GM13977 (cell line): Measurements from ENCODE around the gene OR10AD1.

Source experiments
- DNase-seq: peaks from one replicate; pipeline ENCODE4 v3.0.0; 2012; ENCODE audit warnings: low spot score
- in situ Hi-C: fragments of 300-500 bp; cut with MboI; formaldehyde crosslinking; loops from one replicate; pipeline ENCODE4 v1.12.0; 2022; ENCODE audit warnings: low sequenced_read_pairs, low pct_unique_long_range_greater_than_20kb, mixed read lengths, inconsistent platforms; ENCODE audit not compliant: unreplicated experiment
- TF ChIP-seq, protein P1 (sequence below): IDR thresholded peaks from 2 replicates; pipeline ENCODE4 v1.5.1; 2012; ENCODE audit warnings: mild to moderate bottlenecking, control low read depth; ENCODE audit not compliant: insufficient read depth; ENCODE audit errors: extremely low read depth, missing control alignments

OR10AD1 gene

DNA sequence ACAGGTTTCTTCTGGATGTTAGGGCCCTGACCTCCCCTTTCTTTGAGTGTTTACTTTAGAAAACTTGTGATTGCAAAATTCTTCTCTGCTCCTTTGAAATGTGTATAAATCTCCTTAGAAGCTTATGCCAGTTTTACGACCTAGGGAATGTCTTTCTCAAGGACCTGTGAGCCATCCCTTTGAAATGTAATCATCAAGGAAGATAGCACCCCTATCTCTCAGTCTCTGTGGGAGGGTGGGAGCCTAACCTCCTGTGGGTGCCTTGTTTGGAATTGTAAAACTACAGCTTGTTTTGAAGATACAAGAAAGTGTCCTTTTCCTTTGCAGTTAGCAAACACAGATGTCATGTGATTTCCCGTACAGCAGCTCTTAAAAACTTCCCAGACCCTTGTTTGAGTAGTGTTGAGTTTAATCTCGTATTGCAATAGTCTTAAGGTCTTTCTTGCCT, 3.3 kb downstream of the OR10AD1 start:
- DNase-seq: no peak
- TF ChIP-seq, protein P1, sequence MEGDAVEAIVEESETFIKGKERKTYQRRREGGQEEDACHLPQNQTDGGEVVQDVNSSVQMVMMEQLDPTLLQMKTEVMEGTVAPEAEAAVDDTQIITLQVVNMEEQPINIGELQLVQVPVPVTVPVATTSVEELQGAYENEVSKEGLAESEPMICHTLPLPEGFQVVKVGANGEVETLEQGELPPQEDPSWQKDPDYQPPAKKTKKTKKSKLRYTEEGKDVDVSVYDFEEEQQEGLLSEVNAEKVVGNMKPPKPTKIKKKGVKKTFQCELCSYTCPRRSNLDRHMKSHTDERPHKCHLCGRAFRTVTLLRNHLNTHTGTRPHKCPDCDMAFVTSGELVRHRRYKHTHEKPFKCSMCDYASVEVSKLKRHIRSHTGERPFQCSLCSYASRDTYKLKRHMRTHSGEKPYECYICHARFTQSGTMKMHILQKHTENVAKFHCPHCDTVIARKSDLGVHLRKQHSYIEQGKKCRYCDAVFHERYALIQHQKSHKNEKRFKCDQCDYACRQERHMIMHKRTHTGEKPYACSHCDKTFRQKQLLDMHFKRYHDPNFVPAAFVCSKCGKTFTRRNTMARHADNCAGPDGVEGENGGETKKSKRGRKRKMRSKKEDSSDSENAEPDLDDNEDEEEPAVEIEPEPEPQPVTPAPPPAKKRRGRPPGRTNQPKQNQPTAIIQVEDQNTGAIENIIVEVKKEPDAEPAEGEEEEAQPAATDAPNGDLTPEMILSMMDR: no peak
- in situ Hi-C loops: loop anchor here (25.0 kb wide), 1 partner anchor 413 kb away; no protein-coding TSS in a partner anchor

DNA sequence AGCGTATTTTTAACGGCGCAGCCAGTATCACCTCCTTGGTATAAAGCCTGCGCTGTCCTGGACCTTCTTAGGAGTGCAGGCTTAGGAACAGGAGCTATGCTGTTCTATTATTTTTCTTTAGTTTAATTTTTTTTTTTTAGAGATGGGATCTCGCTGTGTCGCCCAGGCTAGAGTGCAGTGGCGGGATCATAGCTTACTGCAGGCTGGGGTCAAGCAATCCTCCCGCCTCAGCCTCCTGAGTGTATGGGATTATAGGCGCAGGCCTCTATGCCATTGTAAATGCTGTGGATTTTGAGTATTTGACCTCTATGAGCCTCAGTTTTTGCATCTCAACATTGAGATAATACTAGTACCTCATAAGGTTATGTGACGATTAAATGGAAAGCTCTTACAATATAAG, 4.1 kb downstream of the OR10AD1 start:
- TF ChIP-seq, protein P1: no peak
- in situ Hi-C loops: loop anchor here (25.0 kb wide), 1 partner anchor 413 kb away; no protein-coding TSS in a partner anchor

DNA sequence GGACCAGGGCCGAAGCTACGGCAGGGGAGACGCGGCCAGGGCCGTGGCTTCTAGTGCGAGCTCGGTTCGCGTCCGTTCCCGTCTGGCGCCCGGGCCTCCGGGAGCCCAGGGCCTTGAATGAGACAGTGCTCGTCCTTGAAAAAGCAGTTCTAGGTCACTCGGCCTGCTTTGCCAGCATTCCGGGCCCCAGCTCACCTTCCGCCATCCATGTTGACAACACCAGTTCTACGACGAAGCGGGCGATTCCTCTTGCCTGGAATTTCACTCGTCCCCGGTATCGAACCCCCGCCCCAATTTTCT, 4.5 kb downstream of the OR10AD1 start:
- no peak for DNase-seq
- TF ChIP-seq, protein P1: no peak
- in situ Hi-C loops: loop anchor here (25.0 kb wide), 1 partner anchor 414 kb away; no protein-coding TSS in a partner anchor

More for the DNA sequence above, 4.1 kb downstream of the OR10AD1 start:
- no peak for DNase-seq

DNA sequence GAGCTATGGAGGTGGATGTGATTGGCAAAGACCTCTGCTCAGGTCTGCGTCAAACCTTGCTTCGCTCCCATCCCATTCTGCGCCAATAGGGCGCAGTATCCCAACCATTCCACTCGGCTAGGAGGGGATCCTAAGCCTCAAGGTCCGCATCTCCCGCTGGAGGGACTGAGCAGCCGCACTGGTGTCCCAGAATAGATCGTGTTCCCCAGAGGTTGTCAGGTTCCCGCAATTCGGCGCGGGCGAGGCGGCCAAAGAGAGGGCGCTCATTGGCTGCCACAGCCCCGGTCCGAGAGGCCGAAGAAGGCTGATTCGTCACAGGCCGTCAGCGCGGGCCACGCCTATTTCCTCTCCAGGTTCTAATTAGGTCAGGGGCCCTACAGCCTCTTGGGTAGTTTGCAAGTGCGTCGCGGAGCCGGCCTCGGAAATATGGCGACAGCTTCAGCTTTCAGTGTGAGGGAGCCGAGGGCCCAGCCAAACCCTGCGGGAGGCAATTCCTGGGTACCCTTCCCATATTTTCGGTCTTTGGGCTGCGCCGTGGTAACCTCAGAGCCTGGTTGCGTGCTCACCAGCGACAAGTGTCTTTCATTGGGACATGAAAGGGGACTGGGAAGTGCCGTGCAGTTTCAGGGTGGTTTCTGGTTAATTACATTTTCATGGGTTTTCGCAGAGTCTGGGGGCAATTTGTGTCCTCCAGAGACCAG, 5.0 kb downstream of the OR10AD1 start:
- peak; percentile 93 for DNase-seq

DNA sequence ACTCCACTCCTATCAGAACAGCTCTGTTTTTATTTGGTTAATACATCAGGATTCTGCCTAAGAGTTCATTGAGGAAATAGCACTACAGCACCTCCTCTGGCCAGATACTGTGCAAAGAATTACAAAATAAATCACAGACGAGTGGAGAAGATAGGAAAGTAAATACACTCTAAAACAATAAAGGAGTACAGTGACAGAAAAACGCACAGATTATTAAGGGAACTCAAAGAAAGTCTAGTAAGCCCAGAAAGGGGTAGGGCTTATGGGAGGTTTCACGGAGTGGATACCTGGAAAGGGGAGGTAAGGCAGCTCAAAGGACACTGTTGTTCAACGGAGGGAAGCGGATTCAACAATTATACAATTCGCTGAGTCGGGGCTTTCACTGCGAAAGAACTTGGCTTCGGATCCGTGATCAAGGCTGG, 5.5 kb downstream of the OR10AD1 start:
- peak; percentile 36 for DNase-seq
- in situ Hi-C loops: loop anchor here (25.0 kb wide), 1 partner anchor 415 kb away; no protein-coding TSS in a partner anchor
- TF ChIP-seq, protein P1: peak; percentile 63

More for the DNA sequence above, 5.0 kb downstream of the OR10AD1 start:
- in situ Hi-C loops: loop anchor here (25.0 kb wide), 1 partner anchor 414 kb away; no protein-coding TSS in a partner anchor
- TF ChIP-seq, protein P1: peak; percentile 4

DNA sequence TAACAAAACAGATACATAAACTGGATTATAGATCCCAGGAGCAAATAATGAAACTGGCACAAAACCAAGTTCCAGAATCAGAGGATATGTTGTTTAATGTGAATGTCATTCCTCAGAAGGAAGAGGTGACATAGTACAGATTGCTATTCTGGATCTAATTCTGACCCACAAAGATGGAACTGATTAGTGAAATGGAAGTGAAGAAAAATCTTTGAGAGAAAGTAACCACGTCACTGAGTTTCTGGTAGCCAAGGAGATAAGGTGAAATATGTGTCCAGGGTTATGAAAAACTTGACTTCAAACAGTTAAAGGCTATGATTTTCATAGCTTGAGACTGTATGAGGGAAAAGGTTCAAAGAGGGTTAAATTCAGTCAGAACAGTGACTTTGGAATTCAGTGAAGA, 8.3 kb downstream of the OR10AD1 start:
- in situ Hi-C loops: loop anchor here (25.0 kb wide), 1 partner anchor 418 kb away; no protein-coding TSS in a partner anchor
- TF ChIP-seq, protein P1: no peak
- no peak for DNase-seq
